HFF-Myc (cell line): Measurements from ENCODE around the gene GALM.

Experiments used
- DNase-seq: peaks from one replicate; pipeline ENCODE4 v3.0.0-alpha.2; 2011; ENCODE audit warnings: low read depth; ENCODE audit errors: extremely low read depth
- H3K4me3 ChIP-seq: replicated peaks from 2 replicates; pipeline ENCODE4 v1.5.1; 2011; ENCODE audit warnings: low read depth, mild to moderate bottlenecking, control low read depth, low read length
- CTCF ChIP-seq: IDR thresholded peaks from 2 replicates; pipeline ENCODE4 v1.5.1; 2012; ENCODE audit warnings: mild to moderate bottlenecking, low read depth, low read length, control low read depth; ENCODE audit errors: missing control alignments

Gene GALM

GRCh38 chr2:38650012-38650411 lies 15.9 kb upstream of the GALM start:
- DNase-seq: no peak
- no peak overlapping the region for H3K4me3 ChIP-seq
- TF ChIP-seq CTCF: no peak

- no peak for DNase-seq
- no peak for TF ChIP-seq CTCF
Measured at GRCh38 chr2:38650717-38651116, 15.2 kb upstream of the GALM start.

GRCh38 chr2:38652431-38653273 lies 13.3 kb upstream of the GALM start:
- no peak for DNase-seq
- no peak overlapping the region for H3K4me3 ChIP-seq
- no peak for TF ChIP-seq CTCF

More at GRCh38 chr2:38650717-38651116, 15.2 kb upstream of the GALM start:
- no peak overlapping the region for H3K4me3 ChIP-seq

GRCh38 chr2:38653380-38653714 lies 12.6 kb upstream of the GALM start:
- no peak for TF ChIP-seq CTCF
- no peak for DNase-seq
- H3K4me3 ChIP-seq: no peak overlapping the region

GRCh38 chr2:38653715-38654527 lies 12.0 kb upstream of the GALM start:
- no peak overlapping the region for H3K4me3 ChIP-seq
- no peak for TF ChIP-seq CTCF
- no peak for DNase-seq

GRCh38 chr2:38654528-38655381 lies 11.2 kb upstream of the GALM start:
- TF ChIP-seq CTCF: no peak
- no peak overlapping the region for H3K4me3 ChIP-seq
- DNase-seq: no peak
